ENCODE results near the gene CRABP2. TPM values are rescaled to one million over a fixed set of nuclear protein-coding genes. Genes with fewer than 3 reads are reported as not detected.

The CRABP2 gene
- total RNA-seq, 4 donors from 2014 or later, result 2.4 to 16.5 (median 4.0) TPM

- TF ChIP-seq CTCF (IDR thresholded peaks at IDR 0.05; ENCODE audit: low read depth), result no peak
Measured at GRCh38 chr1:156727926-156728598, 22.7 kb upstream of the CRABP2 start, which contains the start of gene METTL25B. TSS of gene METTL25B (plus strand) at chr1:156728469. CDS start at chr1:156729105, 636 bp downstream.

- no peak for TF ChIP-seq CTCF (IDR thresholded peaks at IDR 0.05; ENCODE audit: low read depth)
Measured at GRCh38 chr1:156727492-156727891, 22.1 kb upstream of the CRABP2 start.

- no peak for TF ChIP-seq CTCF (IDR thresholded peaks at IDR 0.05; ENCODE audit: low read depth)
Measured at GRCh38 chr1:156726549-156727226, 21.3 kb upstream of the CRABP2 start.

- no peak for TF ChIP-seq CTCF (IDR thresholded peaks at IDR 0.05; ENCODE audit: low read depth)
Measured at GRCh38 chr1:156725683-156726280, 20.4 kb upstream of the CRABP2 start.

GRCh38 chr1:156721535-156721934 is 16.2 kb upstream of the CRABP2 start:
- TF ChIP-seq CTCF (IDR thresholded peaks at IDR 0.05; ENCODE audit: low read depth), result no peak

GRCh38 chr1:156721131-156721530 is 15.7 kb upstream of the CRABP2 start:
- no peak for TF ChIP-seq CTCF (IDR thresholded peaks at IDR 0.05; ENCODE audit: low read depth)

GRCh38 chr1:156717351-156717750 is 12.0 kb upstream of the CRABP2 start:
- TF ChIP-seq CTCF (IDR thresholded peaks at IDR 0.05; ENCODE audit: low read depth), result no peak

All from subcutaneous adipose tissue (tissue), 4 donors.